CD4-positive, alpha-beta T cell treated with Interleukin-15 for 4 hours (primary cell): ENCODE results near the gene CTDSPL.
"Not testable (repeated sequence)": the region's sequence is repeated elsewhere in the genome, so short reads cannot be mapped to it uniquely, and the experiment has no call there.

Source experiments
- DNase-seq: peaks from one replicate; pipeline ENCODE4 v3.0.0-alpha.2; 2020; ENCODE audit warnings: low spot score

Gene CTDSPL

GRCh38 chr3:38019658-38020341 lies 158.1 kb downstream of the CTDSPL start:
- DNase-seq, result no peak

DNA sequence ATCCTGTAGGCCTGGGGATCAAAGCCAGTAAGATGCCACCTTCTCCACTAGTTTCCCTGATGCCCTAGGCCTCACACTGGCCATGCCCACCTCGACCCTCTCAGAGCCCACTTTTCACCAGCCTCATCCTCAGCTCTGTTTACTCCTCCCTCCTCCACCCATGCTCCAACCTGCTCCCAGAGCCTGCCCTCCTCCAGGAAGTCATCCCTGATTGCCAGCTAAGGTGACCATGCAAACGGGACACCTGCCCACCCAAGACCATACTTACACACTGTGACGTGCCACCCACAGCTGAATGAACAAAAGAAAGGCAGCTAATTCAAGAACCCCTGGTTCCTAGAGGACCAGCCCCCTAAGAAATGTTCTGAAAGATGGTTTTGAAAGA lies 158.7 kb downstream of the CTDSPL start:
- DNase-seq, result no peak

- no peak for DNase-seq
Observed at GRCh38 chr3:38021196-38021595, 159.5 kb downstream of the CTDSPL start.

GRCh38 chr3:38022301-38022700 lies 160.6 kb downstream of the CTDSPL start:
- no peak for DNase-seq

DNA sequence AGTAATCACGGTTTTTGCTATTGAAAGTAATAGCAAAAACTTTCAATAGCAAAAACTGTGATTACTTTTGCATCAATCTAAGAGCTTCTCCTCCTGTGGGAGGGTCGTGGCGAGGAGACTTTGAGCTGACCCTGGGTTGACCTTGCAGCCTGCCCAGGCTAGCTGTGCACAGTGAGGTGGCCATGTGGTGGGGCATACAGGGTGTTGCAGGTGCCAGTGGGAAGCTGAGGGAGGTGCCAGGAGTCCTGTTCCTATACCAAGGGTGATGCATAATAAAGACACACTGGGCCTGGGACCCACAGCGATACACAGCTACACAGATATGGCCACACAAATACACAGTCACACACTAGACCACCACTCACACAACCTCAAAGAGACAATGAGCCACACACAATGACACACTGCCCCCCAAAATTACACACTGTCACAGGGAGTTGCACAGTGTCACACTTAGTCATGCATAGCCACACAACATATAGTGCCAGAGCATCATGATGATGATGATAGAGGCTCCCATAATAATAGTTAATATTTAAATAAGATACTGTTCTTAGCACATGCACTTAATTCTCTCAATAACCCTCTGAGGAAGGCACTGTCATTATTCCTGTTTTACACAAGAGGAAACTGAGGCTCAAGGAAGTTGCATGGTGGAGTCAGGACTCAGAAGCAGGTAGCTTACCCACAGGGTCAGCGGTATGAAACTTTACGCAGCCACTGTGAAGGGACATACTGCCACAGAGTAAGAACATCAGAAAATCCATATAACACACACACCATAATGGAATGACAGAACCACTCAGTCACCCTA lies 161.4 kb downstream of the CTDSPL start:
- DNase-seq, result peak; percentile 41

DNA sequence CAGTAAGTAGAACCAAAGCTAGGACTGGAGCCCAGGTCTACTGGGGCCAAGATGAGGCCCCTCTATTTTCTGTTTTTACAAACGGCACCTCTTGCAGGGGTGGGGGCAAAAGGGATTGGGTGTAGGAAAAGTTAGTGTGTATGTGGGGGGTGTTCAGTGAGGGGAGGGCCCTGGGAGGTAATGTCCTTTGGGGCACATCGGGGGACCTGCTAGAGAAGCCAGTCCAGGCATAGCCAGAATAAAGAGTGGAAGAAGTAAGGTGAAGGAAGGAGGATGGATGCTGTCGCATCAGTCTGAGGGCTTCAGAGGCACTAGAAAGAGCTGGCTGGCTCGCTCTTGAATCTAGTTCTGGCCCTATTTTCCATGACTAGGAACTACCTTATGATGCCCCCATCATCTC lies 165.2 kb downstream of the CTDSPL start:
- no peak for DNase-seq

DNA sequence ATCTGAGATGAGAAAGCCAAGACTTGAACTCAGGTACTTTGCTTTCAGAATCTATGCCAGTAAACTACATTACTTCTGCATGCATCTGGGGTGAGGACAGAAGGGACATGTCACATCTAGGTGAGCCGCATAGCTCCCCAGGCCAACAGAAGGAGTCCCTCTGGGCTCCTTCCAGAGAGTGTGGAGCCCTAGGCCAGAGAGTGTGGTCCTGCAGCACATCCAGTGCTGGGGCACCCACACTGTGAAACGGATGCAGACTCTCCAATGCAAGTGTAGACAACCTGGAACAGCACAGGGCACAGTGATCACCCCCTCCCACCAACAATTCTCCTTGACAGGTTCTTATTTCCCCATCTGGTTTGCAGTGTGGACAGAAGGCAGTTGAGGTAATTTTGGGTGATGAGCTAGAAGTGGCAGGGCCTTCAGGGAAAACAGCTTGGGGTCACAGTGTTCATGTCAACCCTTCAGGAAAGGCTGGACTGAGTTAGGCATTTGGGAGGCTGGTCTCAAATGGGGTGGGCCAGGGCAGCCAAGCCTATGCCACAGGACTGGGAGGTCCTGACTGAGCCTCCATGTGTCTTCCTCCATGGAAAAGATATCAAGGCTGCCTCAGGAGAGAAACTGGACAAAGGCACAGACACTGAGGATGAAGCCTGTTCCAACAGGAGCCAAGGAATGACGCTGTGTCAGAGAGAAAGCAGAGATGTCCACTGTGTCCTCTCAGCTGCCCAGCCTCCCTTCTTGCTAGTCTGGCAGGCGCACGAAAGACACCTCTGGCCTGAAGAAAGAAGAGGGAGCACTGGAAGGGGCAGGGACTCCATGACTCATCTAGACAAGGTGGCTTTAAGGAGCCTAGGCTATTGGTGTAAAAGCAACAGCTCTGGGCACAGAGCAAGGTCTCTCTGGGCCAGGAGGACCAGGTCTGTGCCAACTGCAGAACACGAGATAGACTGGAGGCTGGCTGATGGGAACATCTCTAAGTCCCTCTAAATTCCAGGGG lies 166.1 kb downstream of the CTDSPL start:
- no peak for DNase-seq

DNA sequence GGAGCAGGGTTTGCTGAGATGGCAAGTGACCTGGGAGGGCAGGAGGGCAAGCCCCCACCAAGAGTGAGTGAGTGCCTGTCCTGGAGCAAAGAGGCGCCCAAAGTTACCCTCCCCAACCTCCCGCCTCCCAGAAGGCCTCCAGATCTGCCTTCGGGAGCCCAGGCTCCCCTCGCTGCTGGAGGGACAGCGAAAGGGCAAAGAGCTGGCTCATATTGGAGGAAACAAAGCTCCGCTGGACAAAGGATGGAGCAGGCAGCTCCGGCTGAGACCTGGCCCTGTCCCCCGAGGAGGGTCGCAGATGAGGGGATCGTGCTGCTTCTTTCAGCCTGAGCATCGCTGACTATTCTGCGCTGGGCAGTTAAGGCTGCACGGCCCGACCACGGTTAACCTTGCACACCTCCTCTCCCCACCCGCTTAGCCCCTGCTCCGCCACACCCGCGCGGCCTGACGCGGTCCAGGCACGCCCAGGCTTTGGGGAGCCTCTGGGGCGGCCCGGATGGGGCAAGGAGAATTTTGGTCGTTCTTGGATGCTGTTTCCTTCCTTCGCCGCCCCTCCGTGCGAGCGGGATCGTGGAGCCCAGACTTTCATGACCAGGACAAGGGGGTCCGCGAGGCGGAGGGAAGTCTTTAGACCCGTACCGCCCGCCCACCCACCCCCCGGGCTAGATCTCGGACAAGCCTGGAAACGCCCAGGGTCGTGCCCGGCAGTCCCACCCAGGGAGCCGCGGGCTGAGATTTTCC lies 167.1 kb downstream of the CTDSPL start:
- DNase-seq, result no peak

DNA sequence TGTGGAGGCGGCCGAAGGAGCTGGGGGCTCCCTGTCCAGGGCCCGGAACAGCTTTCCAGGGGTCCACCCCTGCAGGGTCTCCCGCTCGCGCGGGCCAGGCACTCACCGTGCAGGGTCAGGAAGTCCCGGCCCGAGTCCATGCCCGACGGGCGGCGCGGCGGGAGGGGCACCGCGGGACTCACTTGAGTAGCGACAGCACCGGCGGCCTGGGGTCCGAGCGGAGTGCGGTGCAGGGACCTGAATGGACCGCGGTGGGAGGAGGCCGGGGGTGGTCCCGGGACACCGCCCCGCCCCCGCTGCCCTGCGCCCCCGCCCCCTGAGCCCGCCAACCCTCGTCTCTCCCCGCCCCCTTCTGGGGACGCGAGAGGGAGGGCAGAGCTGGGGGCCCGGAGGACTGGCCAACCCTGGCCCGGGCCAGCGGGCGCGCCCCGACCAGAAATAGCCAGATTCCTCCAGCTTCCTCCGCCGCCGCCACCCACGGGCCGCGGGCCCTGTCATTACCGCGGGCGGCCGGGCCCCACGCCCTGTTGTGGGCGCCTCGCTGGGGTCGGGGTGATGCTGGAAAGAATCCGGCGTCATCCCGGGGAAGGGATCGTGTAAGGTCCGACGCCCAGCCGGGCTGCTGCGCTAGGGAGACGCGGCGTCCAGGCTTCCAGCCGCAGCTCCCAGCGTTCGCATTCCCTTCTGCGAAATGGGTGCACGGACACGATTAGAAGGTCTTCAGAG lies 167.9 kb downstream of the CTDSPL start, which contains the start of gene PLCD1:
PLCD1 (minus strand) TSS at position 243 of the 726 bp plus-strand sequence; CDS start at position 140, 103 bp downstream.
- peak; percentile 60 for DNase-seq

DNA sequence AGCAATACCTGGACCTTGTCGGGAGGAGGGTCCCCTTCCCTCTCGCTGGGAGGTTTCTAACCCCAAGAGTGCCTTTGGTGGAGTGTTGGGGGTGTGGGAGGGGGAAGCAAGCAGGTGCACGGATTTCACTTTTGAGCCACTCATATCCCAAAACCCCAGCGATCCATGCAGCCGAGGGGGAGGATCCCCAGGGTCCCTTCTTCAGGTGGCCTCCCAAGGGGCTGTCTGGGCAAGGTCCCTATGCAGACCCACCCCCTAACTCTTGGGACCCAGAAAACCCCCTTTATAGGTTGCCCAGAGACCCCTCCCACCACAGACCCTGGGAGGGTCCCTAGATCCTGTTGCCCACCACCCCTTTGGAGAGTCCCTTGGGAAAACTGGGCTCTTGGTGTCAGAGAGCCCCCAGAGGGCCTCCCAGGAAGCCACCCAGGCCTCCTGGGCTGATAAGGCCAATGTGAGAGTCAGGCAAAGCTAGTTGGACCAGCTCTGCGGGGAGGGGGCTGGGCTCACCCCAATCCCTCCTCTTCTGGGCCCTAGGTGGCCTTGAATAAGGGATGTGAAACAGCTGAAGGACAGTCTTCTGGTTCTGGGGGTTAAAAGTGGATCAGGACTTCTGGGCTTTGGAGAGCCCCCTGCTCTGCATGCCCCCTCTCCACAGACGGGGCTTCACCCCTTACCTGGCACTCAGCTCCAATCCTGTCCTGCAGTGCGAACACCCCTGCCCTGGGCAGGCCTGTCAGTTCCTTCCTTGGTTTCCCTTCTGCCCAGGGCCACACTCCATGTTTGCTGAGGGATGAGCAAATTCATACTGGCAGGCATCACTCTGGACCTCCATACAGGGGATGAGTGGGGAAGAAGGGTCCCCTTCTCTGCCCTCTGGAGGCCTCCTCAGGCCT lies 168.7 kb downstream of the CTDSPL start:
- no peak for DNase-seq

DNA sequence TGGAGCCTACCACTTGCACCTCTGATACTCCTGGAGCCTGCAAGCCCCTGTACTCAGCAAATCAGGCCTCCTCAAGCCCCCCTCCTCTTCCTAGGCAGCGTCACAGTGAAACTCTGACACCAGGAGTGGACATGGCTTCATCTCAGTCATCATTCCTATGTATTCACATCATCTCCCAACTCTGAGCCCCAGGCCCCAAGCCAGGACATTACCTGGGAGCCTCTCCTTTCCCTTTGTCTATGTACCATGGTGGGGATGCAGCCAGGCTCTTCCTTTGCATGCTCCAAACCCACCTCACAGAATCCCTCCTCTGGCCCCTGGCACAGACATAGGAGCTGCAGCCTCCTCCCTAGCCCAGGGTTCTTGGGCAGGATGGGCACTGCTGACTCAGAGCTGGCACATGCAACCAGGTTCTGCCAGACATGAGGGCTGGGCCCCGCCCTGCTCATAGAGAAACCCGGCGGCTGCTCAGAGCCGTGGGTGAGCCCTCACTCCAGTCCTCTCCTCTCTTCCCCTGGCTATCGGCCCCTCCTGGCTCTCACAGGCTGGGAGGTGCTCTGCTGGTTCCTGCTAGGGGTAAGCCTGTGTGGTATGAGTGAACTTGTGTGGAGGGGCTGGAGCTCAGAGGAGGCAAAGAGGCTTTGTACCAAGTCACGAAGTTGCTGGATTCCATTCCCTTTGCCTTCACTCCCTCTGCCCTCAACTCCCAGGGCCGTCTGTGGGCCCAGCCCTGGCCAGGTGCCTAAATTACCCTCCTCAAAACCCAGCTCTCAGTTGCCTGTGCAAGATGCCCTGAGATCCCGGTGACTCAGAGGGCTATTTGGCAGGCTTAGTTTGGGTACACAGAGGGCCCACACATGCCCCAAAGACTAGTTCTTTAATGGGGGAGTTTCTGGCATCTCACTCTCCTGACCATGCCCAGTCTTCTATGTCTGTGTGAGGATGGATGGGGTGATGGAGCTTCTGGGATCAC lies 169.6 kb downstream of the CTDSPL start:
- DNase-seq, result peak; percentile 83

DNA sequence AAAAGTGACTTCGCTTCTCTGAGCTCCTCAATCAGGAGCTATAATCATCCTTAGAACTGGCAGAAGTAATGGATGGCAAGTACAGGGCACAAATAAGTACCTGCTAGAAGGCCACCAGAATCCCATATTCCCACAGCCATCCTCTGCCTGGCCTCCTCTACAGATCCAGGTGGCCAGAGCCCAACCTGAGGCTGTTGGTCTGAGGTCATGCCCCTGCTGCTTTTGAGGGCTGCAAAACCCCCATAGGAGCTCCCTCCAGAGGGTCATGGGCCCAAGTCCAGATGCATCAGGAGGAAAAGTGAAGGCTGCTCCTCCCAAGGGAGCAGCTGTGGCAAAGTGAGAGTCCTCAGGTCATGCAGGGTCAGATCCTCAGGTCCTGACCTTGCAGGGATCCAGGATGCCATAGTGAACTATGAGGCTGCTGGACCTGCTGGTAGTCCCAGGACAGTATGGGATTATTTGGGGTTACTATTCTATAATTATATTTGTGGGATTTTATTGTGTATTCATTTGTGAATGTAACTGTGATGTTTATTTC lies 170.7 kb downstream of the CTDSPL start:
- DNase-seq, result no peak

DNA sequence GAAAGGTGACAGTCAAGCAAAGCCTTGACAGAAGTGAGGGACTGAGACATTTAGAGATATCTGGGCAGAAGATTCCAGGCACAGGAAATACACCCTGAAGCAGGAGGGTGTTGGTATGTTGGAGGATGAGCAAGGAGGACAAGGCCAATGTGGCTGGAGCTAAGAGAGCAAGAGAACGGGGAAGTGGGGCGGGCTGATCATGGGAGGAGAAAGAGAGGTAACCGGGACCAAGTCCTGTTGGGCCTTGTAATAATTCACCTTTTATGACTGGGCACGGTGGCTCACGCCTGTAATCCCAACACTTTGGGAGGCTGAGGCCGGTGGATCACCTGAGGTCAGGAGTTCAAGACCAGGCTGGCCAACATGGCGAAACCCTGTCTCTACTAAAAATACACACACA lies 171.9 kb downstream of the CTDSPL start:
- DNase-seq, result not testable (repeated sequence)
